EH (cell line): ENCODE data around the gene CHPF2.
A peak's percentile ranks its signal among the peaks of the same experiment; 100 is the strongest.

Experiments used
- DNase-seq: peaks from one replicate; pipeline ENCODE4 v3.0.0-alpha.2; 2015; ENCODE audit warnings: low read depth

CHPF2 gene

GRCh38 chr7:151235091-151235787, 3.0 kb downstream of the CHPF2 start:
- no peak for DNase-seq

GRCh38 chr7:151236406-151236805, 4.1 kb downstream of the CHPF2 start:
- DNase-seq = no peak

DNA sequence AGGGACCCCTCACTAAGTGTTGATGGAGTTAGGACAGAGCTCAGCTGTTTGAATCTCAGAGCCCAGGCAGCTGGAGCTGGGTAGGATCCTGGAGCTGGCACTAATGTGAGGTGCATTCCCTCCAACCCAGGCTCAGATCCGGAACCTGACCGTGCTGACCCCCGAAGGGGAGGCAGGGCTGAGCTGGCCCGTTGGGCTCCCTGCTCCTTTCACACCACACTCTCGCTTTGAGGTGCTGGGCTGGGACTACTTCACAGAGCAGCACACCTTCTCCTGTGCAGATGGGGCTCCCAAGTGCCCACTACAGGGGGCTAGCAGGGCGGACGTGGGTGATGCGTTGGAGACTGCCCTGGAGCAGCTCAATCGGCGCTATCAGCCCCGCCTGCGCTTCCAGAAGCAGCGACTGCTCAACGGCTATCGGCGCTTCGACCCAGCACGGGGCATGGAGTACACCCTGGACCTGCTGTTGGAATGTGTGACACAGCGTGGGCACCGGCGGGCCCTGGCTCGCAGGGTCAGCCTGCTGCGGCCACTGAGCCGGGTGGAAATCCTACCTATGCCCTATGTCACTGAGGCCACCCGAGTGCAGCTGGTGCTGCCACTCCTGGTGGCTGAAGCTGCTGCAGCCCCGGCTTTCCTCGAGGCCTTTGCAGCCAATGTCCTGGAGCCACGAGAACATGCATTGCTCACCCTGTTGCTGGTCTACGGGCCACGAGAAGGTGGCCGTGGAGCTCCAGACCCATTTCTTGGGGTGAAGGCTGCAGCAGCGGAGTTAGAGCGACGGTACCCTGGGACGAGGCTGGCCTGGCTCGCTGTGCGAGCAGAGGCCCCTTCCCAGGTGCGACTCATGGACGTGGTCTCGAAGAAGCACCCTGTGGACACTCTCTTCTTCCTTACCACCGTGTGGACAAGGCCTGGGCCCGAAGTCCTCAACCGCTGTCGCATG, 5.2 kb downstream of the CHPF2 start:
- no peak for DNase-seq

GRCh38 chr7:151238190-151238810, 6.0 kb downstream of the CHPF2 start:
- DNase-seq = no peak

- DNase-seq = no peak
Measured at GRCh38 chr7:151238924-151239836, 6.9 kb downstream of the CHPF2 start.

GRCh38 chr7:151239837-151240459, 7.7 kb downstream of the CHPF2 start:
- DNase-seq = no peak

DNA sequence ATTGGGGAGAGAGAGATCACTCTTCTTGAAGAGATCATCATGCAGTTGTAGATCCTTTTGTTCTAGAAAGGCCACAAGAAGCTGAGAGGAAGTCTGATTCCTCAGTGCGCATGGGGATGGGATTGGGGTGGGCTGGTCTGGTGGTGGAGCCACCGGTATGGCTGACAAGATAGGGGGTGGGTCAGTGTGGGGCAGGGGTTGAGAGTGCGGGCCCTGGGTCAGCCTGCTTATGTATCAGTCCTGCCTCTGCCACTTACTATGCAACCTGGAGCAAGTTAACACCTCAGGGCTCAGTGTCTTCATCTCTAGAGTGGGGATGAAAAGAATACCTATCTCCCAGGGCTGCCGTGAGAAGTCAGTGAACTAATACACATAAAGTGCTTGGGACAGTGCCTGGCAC, 8.3 kb downstream of the CHPF2 start:
- DNase-seq = no peak

- no peak for DNase-seq
Measured at GRCh38 chr7:151240942-151241754, 8.9 kb downstream of the CHPF2 start.

DNA sequence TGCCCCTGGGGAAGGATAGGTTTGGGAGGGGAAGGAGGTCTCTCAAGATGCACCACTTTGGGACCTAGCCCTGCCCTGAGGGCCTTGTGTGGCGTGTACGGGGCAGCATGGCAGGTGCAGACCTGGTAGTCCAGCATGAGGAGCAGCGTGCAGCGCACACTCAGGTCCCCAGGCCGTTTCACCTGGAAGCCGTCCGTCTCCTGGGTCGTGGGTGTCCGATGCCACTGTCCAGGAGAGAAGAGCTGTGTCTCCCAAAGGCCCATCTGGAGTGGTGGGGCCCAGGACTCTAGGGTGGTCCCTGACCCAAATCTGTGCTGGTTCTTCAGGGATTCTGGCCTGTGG, 9.4 kb downstream of the CHPF2 start:
- no peak for DNase-seq

- no peak for DNase-seq
Measured at GRCh38 chr7:151242159-151243044, 10.1 kb downstream of the CHPF2 start.

- DNase-seq = no peak
Measured at GRCh38 chr7:151243045-151243349, 10.7 kb downstream of the CHPF2 start.

DNA sequence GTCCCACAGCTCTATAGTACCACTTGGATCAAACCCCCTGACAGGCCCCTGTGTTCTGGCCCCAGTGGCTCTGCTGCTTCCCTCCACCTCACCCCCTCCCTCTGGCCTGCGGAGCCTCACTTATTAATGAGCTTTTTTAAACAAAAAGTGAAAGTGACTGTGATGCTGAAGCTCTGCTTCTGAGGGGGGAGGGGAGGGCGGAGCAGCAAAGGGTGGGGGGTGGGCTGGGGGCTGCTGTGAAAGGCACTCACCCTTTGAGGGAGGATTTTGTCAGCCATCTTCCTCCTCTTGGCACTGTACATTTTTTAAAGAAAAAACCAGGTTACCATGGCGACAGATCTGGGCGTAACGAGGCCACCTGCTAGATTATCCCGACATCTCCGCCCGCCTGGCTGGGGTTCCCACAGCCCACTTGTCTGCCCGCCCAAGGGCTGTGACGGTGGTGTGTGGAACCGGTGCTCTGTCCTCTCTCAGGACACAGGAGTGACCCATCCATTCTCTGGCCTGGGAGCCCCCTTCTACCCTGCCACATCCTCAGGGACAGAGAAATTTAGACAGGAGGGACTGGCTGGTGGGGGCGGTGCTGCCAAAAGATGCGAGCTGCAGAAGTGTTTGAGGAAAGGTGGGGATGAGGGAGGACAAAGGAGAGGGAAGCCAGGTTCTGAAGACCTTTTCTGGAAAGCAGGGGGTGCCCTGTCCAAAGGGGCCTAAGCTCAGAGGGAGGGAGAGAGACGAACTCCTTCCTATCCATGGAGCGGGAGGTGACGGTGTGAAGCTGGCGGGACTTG, 11.3 kb downstream of the CHPF2 start:
- DNase-seq = no peak

DNA sequence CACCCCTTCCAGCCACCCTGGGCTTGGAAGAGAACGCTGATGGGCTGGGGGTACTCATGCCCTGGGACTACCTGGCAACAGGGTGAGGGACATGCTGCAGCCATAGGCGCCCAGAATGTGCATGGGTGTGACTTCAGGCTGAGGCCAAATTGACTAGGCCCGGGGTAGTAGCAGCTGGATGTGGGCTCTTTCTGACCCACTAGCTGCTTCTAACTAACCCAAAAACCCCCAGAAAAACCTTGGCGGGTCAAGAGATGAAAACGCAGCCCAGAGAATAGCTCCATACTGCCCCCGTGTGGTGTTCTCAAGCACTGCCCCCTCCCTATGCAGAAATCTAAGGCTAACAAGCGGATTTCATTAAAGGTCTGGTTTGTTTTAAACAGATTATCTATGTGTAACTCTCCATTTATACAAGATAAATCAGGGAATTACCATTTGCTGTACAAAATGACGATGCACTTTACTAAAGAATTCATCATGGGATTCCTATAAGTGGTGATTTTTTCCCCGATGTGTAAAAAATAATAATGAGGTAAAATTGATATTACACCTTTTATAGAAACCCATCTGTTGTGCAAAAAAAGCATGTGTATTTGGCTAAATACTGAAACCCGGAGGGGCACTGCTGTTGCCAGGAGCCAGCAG, 12.0 kb downstream of the CHPF2 start:
- peak; percentile 64 for DNase-seq

DNA sequence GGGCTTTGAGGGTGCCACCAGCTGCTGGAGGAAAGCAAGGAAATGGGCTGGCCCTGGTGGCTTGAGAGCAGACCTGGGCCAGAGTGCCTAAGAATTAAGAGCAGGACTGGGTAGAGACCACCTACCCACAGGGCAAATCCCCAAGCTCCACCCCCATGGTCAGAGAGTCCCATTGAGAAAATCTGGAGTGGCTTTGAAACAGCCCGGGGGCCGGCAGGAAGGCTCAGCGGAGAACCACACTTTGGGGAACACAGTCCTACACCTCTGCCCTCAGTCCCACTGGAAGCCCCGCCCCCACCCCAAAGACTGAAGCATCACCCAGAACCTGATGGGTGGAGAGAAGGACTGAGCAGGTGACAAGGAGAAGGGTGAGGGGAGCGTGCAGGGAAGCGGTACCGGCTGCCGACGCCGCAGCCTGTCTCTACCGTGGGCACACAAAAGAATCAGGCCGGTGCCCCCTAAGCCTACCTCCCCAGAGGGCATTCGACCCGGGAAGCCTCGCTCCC, 12.6 kb downstream of the CHPF2 start:
- DNase-seq = no peak

- peak; percentile 34 for DNase-seq
Measured at GRCh38 chr7:151245360-151246101, 13.2 kb downstream of the CHPF2 start.

GRCh38 chr7:151246102-151246850, 14.0 kb downstream of the CHPF2 start:
- DNase-seq = no peak
